Retina (tissue), 1 donor: ENCODE data around the gene MLNR.

Experiments used
- DNase-seq: peaks from one replicate; pipeline ENCODE4 v3.0.0-alpha.2; 2016

Gene MLNR

GRCh38 chr13:49220036-49220855 lies at the start of gene MLNR:
TSS of gene MLNR (plus strand) at chr13:49220338. CDS start at chr13:49220338, 0 bp downstream.
- DNase-seq, result peak; percentile 75

GRCh38 chr13:49171359-49171758 lies 48.8 kb upstream of the MLNR start:
- DNase-seq, result no peak

DNA sequence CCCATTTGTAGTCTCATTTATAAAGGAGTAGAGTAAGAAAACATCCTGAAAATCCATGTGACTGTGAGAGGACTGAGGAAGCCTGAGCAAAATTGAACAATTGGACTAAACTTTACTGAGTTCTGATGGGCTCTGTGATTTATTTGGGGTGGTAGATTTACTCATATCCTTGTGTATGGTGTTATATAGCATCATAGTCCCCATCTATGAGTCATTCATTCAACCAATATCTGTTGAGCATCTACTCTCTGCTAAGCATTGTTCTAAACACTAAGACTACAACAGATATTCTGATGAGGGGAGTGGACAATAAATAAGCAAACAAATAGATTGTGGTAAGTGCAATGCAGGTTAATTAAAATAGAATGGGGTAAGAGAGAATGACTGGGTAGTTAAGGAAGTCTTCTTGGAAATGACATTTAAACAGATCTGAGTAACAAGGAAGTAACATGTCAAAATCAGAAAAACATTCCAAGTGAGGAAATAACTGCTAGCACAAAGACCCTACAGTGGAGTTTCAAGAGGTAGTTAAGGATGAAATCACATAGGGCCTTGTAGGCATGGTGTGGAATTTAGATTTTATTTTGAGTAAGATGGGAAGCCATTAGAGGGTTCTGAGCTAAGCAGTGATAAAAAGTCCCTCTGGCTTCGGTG lies 36.3 kb upstream of the MLNR start:
- DNase-seq, result no peak

DNA sequence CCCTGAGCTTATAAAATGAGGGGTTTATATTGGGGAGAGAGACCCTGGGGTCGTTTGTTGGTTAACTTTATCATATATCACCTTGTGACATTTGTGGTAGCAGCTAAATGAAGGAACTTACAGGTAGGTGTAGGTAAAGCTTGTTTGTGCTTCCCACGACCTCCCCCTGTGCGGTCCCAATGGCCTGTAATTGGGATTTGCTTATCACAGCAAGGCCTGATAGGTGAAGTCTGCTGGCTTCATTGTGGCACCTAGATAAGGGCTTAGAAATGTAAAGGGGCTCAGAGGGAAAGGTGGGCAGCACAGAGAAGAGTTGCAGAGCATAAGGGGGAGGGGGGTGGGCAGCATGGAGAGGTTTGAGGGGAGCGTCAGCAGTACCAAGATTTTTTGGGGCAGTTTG lies 35.5 kb upstream of the MLNR start:
- DNase-seq, result no peak

DNA sequence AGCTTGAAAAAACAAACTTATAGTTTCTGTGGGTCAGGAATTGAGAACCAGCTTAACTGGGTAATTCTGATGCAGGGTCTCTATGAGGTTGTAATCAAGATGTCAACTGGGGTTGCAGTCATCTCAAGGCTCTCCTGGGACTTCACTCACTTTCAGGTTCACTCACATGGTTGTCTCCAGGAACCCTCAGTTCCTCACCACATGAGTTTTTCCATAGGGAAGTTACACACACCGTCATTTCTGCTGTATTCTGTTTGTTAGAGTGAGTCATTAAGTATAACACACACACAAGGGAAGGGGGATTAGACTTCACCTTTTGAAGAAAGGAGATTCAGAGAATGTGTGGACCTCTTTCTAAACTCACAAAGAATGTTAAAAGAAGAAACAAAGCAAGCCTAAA lies 34.9 kb upstream of the MLNR start:
- no peak for DNase-seq

GRCh38 chr13:49190901-49191300 lies 29.2 kb upstream of the MLNR start:
- DNase-seq, result no peak

DNA sequence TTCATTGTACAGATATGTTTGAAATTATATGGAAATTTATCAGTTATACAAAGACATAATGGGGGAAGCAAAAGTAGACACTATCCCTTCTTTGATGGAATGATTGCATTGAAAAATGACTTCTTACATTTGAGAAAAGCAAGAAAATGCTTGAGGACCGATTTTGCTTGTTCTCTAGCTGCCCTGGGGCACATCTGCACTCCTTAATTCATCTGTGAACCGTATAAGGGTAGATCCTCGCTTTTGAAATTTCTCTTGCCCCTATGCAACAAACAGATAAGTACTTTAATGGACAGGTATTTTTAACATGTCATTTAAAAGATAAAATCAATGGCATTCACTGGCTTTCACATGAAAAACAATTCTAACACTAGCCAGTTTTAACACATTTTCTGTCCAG lies 13.5 kb upstream of the MLNR start:
- no peak for DNase-seq

- DNase-seq, result no peak
Observed at GRCh38 chr13:49208619-49209018, 11.5 kb upstream of the MLNR start.

GRCh38 chr13:49210114-49210513 lies 10.0 kb upstream of the MLNR start:
- DNase-seq, result no peak

DNA sequence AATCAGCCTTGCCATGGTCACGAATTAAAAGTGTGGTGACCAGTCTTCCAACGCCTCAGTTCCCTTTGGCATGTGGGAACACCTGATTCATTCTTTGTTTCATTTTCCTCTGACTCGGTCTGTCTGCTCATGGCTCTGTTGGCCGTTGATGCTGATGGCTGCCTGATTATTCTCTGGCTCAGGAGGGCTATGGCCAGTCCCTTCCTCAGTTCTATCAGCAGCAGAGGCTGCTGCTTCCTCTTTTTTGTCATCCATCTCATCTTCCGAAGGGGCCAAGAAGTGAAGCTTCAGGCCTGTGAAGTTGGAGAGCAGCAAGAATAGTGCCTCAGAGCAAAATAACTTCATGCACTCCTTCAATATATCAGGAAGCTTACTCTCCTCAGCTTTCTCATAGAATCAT lies 9.5 kb upstream of the MLNR start:
- no peak for DNase-seq

DNA sequence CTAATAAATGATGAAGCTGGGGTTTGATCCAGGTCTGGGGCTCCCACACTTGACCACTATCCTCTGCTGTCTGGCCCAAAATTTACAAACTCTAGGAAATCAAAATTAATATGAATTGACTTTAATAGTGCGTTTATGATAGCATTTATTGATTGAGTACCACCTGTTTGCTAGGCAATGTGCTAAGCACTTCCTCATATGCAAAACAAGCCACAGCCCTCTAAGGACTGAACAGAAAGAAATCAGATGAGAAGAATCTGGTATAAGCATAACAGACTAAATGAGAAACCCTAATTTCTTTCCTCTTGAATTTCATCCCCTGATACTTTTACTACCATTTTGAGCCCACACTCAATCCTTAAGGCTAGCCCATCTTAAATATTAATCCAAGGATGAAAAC lies 6.6 kb upstream of the MLNR start:
- DNase-seq, result no peak

DNA sequence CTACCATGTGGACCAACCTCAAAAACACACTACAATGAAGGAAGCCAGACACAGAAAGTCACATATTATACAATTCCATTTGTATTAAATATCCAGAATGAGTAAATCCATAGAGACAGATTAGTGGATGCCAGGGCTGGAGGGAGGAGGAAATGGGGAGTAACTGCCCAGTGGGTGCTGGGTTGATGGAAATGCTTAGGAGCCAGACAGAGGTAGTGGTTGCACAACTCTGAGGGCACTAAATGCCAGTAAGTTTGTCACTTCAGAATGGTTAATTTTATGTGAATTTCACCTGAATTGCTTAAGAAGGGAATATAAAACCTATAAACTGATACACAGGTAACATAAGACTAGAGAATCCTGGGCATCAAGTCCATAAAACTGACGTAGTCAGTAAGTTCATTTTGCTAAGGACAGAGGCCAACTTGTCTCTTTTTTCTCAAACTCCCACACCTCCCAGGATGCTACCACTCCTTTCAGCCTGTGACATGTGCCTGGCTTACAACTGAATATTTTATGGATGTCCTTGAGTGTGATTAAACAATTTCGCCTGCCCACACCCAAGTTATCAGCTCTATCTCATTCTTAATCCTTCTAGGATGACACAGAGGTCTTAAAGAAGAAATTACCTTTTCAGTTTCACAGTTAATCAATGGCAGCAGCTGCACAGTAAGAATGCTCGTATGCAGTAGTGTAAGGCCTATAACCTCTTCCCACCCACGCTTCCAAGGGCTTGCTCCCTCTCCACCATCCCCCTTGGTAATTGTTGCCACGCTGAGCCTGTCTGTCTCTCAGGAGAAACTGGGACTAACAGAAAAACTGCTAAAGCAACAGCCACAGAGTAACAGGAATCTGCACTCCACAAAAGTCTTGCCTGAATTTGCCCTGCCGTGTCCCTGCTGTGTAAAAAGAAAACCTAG lies 5.9 kb upstream of the MLNR start:
- no peak for DNase-seq

- no peak for DNase-seq
Observed at GRCh38 chr13:49214917-49215376, 5.2 kb upstream of the MLNR start.

- no peak for DNase-seq
Observed at GRCh38 chr13:49216334-49216733, 3.8 kb upstream of the MLNR start.

GRCh38 chr13:49217962-49218492 lies 2.1 kb upstream of the MLNR start:
- DNase-seq, result peak; percentile 7

- peak; percentile 60 for DNase-seq
Observed at GRCh38 chr13:49218493-49219051, 1.6 kb upstream of the MLNR start.

DNA sequence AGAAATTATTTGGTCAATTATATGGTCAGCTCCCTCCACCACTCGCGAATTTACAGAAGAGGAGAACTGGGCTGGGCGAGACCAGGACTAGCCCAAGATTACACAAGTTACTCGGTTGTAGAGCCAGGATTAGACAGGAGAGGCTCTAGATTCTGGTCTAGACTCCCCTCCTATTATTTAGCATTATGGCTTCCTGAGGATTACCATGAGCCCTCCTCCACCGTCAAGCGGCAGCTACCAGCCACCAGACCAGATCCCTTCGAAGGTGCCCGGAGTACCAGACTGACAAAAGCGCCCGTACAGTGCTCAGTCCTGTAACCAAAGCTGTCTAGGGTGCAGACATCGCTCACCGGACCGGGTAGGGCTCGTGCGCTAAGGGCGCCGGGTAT lies 497 bp upstream of the MLNR start:
- DNase-seq, result peak; percentile 68

DNA sequence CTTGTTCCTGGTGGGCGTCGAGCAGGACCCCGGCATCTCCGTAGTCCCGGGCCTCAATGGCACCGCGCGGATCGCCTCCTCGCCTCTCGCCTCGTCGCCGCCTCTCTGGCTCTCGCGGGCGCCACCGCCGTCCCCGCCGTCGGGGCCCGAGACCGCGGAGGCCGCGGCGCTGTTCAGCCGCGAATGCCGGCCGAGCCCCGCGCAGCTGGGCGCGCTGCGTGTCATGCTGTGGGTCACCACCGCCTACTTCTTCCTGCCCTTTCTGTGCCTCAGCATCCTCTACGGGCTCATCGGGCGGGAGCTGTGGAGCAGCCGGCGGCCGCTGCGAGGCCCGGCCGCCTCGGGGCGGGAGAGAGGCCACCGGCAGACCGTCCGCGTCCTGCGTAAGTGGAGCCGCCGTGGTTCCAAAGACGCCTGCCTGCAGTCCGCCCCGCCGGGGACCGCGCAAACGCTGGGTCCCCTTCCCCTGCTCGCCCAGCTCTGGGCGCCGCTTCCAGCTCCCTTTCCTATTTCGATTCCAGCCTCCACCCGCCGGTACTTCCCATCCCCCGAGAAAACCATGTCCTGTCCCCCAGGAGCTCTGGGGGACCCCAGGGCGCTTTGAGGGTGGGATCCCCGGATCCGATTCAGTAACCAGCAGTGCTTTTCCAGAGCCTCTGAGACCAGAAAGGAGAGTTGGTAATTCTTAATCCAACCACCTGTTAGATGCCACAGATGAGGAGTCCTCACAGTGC lies 885 bp downstream of the MLNR start:
- peak; percentile 67 for DNase-seq

- DNase-seq, result no peak
Observed at GRCh38 chr13:49221590-49221965, 1.4 kb downstream of the MLNR start.

- DNase-seq, result no peak
Observed at GRCh38 chr13:49225223-49226042, 5.3 kb downstream of the MLNR start.

DNA sequence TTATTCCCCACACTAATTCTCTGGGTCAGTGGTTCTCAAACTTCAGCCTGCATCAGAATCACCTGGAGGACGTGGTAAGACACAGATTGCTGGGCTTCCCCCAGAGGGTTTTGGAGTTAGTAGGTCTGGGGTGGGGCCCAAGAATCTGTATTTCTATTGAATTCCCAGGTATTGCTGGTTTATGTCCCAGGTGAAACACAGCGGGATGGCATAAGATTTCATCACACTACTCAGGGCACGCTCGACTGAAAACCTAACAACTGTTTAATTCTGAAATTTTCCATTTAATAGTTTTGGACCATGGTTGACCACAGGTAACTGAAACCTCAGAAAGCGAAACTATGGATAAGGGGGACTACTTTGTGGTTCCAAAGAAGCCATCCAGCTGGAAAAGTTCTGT lies 6.5 kb downstream of the MLNR start:
- DNase-seq, result no peak
